HG02852 (cell line): ENCODE measurements around the gene LLPH.

Experiments
- ATAC-seq: cut with Tn5 transposase; IDR thresholded peaks from one replicate; pipeline ENCODE4 v1.9.1; 2021; ENCODE audit warnings: mild to moderate bottlenecking, moderate library complexity; ENCODE audit not compliant: unreplicated experiment

Gene LLPH

GRCh38 chr12:66103016-66103913, 27.3 kb downstream of the LLPH start:
- ATAC-seq, result no peak

GRCh38 chr12:66092559-66093269, 37.8 kb downstream of the LLPH start:
- no peak for ATAC-seq

- ATAC-seq, result no peak
These were observed 40.4 kb downstream of the LLPH start for GRCh38 chr12:66090157-66090556.

GRCh38 chr12:66087365-66087943, 43.1 kb downstream of the LLPH start:
- ATAC-seq, result peak; percentile 81

- ATAC-seq, result no peak
These were observed 44.6 kb downstream of the LLPH start for GRCh38 chr12:66085998-66086397.

- ATAC-seq, result no peak
These were observed 45.3 kb downstream of the LLPH start for GRCh38 chr12:66085213-66085612.

GRCh38 chr12:66083766-66084165, 46.8 kb downstream of the LLPH start:
- ATAC-seq, result no peak

- ATAC-seq, result no peak
These were observed 47.8 kb downstream of the LLPH start for GRCh38 chr12:66082744-66083143.

GRCh38 chr12:66080791-66081190, 49.8 kb downstream of the LLPH start:
- no peak for ATAC-seq

GRCh38 chr12:66077542-66077941, 53.0 kb downstream of the LLPH start:
- ATAC-seq, result no peak

GRCh38 chr12:66074561-66074960, 56.0 kb downstream of the LLPH start:
- no peak for ATAC-seq

- ATAC-seq, result peak; percentile 40
These were observed 58.0 kb downstream of the LLPH start for GRCh38 chr12:66072566-66072965.

GRCh38 chr12:66072135-66072534, 58.4 kb downstream of the LLPH start:
- ATAC-seq, result peak; percentile 81

GRCh38 chr12:66071549-66071948, 59.0 kb downstream of the LLPH start:
- ATAC-seq, result no peak

GRCh38 chr12:66070378-66071120, 60.0 kb downstream of the LLPH start:
- ATAC-seq, result no peak

- ATAC-seq, result no peak
These were observed 63.5 kb downstream of the LLPH start for GRCh38 chr12:66066929-66067523.
